NCI-H446 (cell line): ENCODE results near the gene MYO18A.

Source experiments
- DNase-seq, 2 experiments: peaks; one replicate each; lab custom pipeline; 2025; lab: John Stamatoyannopoulos, UW

Gene MYO18A

GRCh38 chr17:29078183-29079045 lies 101.8 kb downstream of the MYO18A start:
- DNase-seq, result no peak

DNA sequence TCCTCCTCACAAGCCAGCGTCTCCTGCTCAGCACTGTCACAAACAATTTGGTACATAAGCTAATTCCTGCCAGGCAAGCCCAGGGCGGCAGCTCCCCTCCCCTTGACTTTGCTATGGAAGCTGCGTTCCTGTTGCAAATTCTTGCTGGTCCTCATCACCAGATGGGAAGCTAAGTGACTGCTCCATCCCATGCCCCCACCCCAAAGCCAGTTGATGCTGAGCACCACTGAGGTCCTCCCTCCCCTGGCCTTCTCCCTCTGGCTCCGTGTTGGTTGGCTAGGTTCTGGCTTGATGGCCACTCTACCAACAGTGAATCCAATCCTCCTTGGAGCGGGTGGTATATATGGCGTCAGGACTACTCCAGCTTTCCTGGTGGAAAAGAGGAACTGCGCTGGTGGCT lies 102.9 kb downstream of the MYO18A start:
- DNase-seq, result no peak

GRCh38 chr17:29076722-29077121 lies 103.5 kb downstream of the MYO18A start:
- DNase-seq, result no peak

DNA sequence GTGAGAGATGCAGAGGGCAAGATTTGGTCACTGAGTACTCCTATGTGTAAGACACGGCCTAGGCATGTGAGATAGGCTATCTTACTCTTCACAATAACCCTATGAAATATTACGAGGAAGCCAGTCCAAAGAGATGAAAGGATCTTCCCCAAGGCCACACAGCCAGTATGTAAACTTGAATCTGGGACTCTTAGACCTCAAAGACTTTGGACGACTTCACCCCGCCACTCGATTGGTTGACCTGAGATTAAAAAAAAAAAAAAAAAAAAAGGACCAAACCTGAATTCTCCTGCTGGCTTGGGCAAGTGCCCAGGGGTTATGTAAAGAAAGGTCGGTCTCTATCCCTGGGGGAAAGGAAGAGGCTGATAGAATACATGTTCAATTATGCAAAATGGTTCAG lies 104.1 kb downstream of the MYO18A start:
- DNase-seq, result no peak

- no peak for DNase-seq
These were observed 105.7 kb downstream of the MYO18A start for GRCh38 chr17:29074488-29074887.

DNA sequence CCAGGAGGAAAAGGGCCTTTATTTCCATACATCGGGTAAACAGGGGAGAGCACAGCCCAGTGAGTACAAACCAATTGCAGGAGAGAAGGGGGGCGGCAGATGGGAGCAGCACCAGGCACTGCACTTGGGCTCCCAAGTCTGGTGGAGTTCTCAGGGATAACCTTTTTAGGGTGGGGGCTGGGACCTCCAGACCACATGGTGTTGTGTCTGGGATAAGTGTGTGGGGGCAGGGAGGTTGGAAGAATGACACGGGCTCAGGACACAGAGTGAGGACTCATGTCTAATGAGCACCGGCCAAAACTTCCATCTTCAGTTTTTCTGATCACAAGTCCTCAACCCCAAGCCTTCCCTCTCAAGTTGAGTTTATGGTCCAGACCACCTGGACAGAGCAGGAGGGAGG lies 106.7 kb downstream of the MYO18A start:
- no peak for DNase-seq

DNA sequence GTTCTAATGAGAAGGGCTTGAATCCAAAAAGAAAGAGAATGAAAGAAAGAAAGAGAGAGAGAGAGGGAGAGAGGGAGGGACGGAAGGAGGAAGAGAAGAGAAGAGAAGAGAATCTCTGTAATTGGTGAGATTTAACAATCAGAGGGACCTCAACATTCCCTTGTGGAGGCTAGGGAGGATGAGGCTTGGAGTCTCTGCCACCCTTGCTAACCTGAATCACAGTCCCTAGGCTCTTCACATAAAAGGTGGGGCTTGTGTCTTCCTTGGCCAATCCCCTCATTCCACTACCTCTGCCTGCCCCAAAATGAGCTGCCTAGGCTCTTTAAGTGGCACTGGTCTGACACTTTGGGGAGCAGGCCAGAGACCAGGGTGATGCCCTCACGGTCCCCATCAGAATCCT lies 107.2 kb downstream of the MYO18A start:
- DNase-seq, result no peak

- no peak for DNase-seq
These were observed 108.9 kb downstream of the MYO18A start for GRCh38 chr17:29071303-29071702.

- DNase-seq, result no peak
These were observed 109.4 kb downstream of the MYO18A start for GRCh38 chr17:29070781-29071180.

DNA sequence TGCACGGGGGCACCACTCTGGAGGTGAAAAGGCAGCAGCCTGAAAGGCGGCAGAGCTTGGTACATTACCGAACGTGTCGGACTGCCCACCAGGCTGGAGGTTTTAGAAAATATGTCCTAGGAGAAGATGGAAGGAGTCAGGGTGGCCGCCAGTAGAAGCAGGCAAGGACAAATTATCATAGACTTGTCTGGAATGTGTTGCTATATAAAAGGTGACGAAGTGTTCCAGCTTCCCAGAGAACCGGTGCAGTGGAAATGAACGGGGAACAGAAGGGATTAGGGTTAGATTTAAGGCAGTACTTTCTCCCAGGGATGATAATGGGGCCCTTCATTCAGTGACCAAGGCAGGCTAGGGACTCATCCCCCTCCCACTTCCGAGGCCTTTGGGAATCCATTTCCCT lies 109.9 kb downstream of the MYO18A start:
- no peak for DNase-seq

- DNase-seq, result no peak
These were observed 110.6 kb downstream of the MYO18A start for GRCh38 chr17:29069526-29070041.

DNA sequence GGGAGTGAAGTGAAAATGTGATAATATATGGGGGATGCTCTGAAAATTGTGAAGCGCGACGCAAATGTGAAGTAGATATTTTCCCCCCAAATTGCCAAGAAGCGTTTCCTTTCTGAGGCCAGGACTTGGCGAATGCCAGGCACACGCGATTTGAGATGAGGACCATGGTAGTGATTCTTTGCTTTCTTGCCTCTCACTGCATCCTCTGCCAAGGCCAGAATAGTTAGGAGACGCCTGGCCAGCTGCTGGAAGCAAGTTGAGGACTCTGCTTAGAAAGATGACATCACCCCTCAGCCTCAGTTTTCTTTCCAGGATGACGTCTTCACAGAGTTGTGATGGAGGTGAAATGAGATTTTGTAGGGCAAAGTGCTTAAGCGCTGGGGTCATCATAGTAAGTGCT lies 111.4 kb downstream of the MYO18A start:
- no peak for DNase-seq

DNA sequence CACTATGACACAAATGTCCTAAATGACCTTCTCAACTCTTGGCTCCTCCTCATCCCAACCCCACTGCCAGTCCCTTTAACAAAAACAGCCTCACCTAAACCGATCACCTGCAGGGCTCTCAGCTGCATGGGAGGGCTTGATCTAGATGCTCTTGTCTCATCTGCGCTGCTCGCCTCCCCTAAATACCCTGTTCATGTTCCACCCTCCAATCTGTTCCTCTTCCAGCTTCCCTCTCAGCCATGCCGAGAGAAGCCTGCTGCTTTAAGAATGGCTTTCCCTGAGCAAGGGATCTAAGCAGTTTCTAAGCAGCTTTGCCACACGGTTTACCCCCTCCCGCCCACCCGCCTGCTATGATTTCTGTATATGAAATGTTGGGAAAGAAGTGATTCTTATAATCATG lies 113.6 kb downstream of the MYO18A start:
- DNase-seq, result no peak

DNA sequence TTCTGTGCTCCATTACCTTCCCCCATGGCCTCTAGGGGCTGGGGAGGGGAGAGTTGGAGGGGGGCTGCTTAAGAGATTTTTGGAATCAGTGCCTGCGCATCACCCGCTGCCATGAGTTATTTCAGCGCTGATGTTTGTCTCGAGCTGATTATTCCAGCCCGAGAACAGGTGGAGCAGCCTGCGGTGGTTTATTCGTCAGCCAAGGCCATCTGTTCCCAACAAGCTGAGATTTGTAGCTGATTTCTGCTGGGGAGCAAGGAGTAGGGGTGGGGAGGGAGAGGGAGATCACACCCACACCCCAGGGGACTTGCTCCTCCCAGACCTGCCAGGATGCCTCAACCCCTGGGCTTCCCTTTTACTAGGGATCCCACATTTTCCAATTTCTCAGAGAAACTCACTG lies 114.2 kb downstream of the MYO18A start:
- DNase-seq, result peak in 1 of 2 experiments; percentile 52

- no peak for DNase-seq
These were observed 116.2 kb downstream of the MYO18A start for GRCh38 chr17:29063992-29064391.

GRCh38 chr17:29062215-29062614 lies 118.0 kb downstream of the MYO18A start:
- no peak for DNase-seq

DNA sequence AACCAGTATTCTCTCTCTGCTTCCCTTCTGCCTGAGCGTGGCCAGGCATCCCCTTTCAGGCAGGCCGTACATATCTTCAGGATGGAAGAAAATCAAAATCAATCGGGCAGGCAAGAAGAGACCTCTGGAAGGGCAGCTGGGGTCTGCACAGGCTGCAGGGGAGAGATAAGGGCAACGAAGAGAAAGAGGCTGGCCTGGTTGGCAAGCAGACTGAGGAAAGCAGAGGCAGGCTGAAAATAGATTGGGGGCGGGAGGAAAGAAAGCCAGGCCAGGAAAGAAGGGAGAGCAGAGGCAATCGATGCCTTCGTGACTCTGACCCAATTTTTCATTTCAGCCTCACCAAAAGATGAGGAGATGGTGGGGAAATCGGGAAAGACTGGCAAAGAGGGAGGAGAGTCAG lies 119.2 kb downstream of the MYO18A start:
- DNase-seq, result no peak

DNA sequence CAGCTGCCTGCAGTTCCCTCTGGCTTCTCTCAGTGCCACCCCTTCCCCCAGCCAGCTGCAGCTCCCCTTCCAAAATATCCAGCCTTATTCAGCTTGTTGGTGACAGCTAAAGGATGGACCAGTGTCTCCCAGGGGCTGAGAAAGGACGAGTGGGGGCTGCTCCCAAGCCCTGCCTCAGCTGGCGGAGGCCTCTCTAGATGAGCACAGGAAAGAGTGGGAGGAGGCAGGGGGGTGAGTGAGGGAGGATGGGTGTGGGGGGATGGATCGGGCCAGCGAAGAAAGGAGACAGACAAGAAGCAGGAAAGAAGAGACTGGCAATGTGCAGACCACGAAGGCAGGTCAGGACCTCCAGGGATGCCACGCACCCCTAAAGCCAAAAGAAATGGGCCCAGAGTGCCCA lies 119.7 kb downstream of the MYO18A start:
- no peak for DNase-seq

DNA sequence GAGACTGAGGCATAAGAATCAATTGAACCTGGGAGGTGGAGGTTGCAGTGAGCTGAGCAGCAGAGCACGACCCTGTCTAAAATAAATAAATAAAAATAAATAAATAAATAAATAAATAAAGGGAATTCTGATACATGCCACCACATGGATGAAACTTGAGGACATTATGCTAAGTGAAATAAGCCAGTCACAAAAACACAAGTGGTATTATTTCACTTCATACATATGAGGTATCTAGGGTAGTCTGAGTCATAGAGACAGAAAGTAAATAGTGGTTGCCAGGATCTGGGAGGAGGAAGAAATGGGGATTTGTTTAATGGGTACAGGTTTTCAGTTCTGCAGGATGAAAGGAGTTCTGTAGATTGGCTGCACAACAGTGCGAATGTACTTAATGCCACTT lies 120.9 kb downstream of the MYO18A start:
- DNase-seq, result no peak

DNA sequence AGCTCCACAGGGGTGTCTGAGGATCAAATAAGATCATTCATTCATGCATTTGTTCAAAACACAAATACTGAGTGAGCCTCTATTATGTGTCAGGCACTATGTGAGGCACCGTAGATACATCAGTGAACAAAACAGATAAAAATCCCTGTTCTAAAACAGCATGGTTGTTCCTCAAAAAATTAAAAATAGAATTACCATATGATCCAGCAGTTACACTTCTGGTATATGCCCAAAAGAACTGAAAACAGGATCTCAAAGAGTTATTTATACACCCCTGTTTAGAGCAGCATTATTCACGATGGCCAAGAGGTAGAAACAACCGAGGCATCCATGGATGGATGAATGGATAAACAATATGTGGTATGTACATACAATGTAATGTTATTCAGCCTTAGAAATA lies 121.8 kb downstream of the MYO18A start:
- DNase-seq, result no peak

DNA sequence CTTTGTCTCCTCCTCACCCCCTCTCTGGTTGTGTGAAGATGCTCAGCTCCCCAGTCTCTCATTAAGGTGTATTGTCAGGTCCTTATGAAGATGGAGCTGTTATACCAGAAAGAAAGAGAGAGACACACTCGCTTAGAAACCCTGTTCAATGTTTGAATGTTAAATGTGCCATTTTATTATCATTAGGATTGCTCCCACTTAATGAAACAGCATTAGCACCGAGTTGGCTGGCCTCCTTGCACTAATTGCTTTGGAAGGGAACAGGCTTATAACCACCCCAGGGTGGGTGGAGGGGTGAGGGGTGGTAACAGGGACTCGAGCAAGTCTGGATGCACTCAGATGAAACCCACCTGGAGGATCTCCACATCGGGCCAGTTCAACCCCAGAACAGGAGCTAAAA lies 122.8 kb downstream of the MYO18A start:
- no peak for DNase-seq

DNA sequence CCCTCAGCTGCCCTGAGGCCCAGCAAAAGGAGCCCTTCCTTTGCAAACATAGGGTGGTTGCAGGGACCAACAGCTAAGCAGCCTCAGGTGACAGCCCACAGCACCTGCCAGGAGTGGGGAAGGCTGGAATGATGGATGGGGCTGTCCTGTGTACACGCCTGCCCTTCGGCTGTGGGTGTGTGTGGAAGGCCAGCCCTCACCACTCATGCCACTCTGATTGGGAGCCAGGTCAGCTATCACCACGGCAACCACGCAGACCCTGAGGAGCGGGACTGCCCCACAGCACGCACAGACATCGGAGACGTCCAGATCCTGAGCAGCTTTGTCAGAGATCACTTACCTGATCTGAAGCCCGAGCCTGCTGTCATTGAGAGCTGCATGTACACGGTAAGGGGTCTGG lies 125.4 kb downstream of the MYO18A start:
- no peak for DNase-seq

DNA sequence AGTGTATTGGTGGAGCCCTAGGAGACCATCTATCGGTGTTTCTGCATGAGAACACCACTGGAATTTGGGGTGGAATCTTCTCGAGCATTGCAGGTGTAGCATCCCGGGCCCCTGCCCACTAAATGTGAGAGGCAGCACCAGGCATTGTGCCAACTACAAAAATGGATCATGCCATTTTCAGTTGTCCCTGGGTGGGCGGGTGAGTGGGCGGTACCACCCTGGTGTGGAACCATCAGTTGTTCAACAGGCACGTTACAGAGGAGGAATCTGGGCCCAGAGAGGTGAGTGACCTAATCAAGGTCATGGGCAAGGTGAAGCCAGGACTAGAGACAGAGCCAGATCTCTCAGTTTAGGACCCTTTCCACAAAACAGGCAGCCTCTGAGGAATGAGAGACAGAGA lies 128.5 kb downstream of the MYO18A start:
- DNase-seq, result no peak

DNA sequence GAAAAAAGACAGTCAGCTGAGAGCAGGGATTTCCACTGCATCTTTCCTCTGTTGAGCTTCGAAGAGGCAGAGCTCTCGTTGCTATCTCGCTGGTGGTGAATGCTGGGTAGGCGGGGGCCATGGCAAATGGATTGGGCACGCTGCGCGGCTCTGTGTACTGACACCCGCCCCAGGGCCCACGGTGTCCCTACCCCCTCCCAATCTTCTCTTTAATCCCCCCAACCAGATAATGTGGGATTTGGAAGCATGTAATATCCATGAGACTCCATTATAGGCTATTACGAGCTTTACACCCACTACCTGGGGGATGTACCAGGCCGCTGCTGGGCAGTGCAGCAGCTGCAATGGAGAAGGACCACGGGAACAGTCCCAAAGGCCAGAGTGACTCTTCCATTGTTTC lies 129.0 kb downstream of the MYO18A start:
- no peak for DNase-seq
